ENCODE data around the gene ANKLE1. TPM values are rescaled to one million over a fixed set of nuclear protein-coding genes. Genes with fewer than 3 reads are reported as not detected.

ANKLE1 gene
- total RNA-seq, 3 donors from 2014 or later, result 0.23 to 1.9 (median 0.80) TPM

DNA sequence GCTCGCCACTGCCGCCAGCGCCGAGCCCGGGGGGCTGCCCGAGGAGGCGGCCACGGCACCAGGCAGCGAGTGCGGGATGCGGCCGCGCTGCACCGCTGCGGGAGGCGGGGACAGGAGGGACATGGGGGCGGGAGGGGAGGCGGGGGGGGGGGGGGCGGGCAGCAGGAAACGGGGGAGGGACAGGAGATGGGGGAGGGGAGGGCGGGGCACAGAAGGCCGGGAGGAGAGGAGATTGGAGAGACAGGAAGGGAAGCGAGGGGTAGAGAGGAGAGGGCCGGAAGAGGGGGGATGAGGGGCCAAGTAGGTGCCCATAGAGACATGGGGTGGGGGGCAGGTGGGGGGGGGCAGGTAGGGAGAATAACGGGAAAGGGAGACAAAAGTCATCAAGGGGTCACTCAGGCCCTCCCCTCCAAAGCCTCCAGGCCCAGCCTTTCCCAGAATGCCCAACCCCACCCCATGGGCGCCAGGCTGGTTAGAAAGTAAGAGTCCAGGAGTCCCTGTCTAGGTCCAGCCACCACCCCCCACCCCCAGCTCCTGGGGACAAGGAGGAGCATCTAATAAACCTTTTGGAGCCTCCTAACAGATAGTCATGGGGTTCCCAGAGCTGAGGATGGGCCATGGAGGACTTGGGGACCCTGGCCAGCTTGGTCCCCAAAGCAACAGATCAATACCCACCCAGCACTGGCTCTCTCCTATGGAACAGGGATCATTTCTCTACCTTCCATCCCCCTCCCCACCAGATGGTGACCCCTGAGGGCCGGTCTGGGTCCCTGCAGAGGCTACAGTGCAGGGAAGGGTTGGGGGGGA is 45.5 kb upstream of the ANKLE1 start:
- TF ChIP-seq CTCF (IDR thresholded peaks at IDR 0.05), result no peak
- Histone ChIP-seq H3K9me3 (no peaks in the 10 kb centered on the region), H3K4me3 (no peak overlapping the region), H3K4me1 (ENCODE audit: low read depth) (peaks cover 38% of the 10 kb centered on the region), H3K36me3 (ENCODE audit: low read depth) (peaks cover 11% of the 10 kb centered on the region)
- intact Hi-C loops (cut with DNase I, micrococcal nuclease), result no loop called here
- DNase-seq, result peak; percentile 57 to 70 (median 66)
- ATAC-seq, result peak; percentile 35

GRCh38 chr19:17236811-17237543 is 44.7 kb upstream of the ANKLE1 start:
- ATAC-seq (no peak), DNase-seq (no peak)
- H3K36me3 ChIP-seq (ENCODE audit: low read depth), result peaks cover 6% of the 10 kb centered on the region
- no peaks in the 10 kb centered on the region for H3K9me3 ChIP-seq
- TF ChIP-seq CTCF (IDR thresholded peaks at IDR 0.05), result no peak
- intact Hi-C loops (cut with DNase I, micrococcal nuclease), result no loop called here
- H3K4me1 ChIP-seq (ENCODE audit: low read depth), result peaks cover 46% of the 10 kb centered on the region
- no peak overlapping the region for H3K4me3 ChIP-seq

DNA sequence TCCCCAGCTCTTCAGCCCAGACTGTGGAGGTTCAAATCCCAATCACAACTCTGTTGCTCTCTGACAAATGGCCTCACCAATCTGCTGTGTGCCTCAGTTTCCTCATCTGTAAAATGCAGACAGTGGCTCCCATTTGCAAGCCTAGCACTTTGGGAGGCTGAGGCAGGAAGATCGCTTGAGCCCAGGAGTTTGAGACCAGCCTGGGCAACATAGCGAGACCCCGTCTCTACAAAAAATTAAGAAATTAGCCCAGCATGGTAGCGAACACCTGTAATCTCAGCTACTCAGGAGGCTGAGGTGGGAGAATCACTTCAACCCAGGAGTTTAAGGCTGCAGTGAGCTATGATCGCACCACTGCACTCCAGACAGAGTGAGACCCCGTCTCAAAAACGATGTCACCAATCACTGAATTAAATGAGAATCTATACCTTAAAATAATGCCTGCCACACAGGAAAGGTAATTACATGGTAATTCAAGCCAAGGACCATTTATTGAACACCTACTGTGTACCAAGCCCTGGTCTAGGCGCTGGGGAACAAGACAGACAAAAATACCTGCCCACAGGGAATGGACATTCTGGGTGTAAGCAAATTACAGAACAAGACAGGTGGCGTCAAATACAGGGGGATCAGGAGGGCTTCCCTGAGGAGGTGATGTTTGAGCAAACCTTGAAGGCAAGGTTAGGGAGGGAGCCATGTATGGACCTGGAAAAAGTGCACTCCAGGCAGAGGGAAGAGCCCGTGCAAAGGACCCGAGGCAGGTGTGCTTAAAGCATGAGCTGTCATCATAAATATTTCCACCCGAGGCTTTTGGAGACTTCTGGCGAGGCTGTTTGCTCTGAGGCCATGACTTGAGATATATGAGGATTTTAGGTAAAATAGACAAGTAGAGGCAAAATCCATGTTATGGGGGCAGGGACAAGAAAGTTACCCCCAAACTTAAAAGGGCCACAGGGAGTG is 43.7 kb upstream of the ANKLE1 start:
- ATAC-seq (no peak), DNase-seq (no peak)
- no peak for TF ChIP-seq CTCF (IDR thresholded peaks at IDR 0.05)
- peaks cover 55% of the 10 kb centered on the region for H3K4me1 ChIP-seq (ENCODE audit: low read depth)
- H3K9me3 ChIP-seq, result no peaks in the 10 kb centered on the region
- intact Hi-C loops (cut with DNase I, micrococcal nuclease), result no loop called here
- H3K36me3 ChIP-seq (ENCODE audit: low read depth), result no peaks in the 10 kb centered on the region
- no peak overlapping the region for H3K4me3 ChIP-seq

- peak; percentile 46 for ATAC-seq
These were observed 41.5 kb upstream of the ANKLE1 start for GRCh38 chr19:17240062-17240752.

More at GRCh38 chr19:17240062-17240752, 41.5 kb upstream of the ANKLE1 start:
- intact Hi-C loops (cut with DNase I, micrococcal nuclease), result no loop called here
- no peak for TF ChIP-seq CTCF (IDR thresholded peaks at IDR 0.05)
- no peaks in the 10 kb centered on the region for H3K36me3 ChIP-seq (ENCODE audit: low read depth)
- H3K9me3 ChIP-seq, result no peaks in the 10 kb centered on the region
- peak; percentile 61 to 64 (median 63) for DNase-seq
- H3K4me1 ChIP-seq (ENCODE audit: low read depth), result peaks cover 53% of the 10 kb centered on the region
- no peak overlapping the region for H3K4me3 ChIP-seq

Data from mucosa of descending colon (tissue), 3 donors.